Activated naive CD4-positive, alpha-beta T cell treated with anti-CD3 and anti-CD28 coated beads, Interleukin-2, amount 50 U/mL, for 72 hours (primary cell): ENCODE measurements around the gene RARA. TPM values are rescaled to one million over a fixed set of nuclear protein-coding genes. Genes with fewer than 3 reads are reported as not detected.

Experiments
- ATAC-seq, 2 donors: fragments of 150-1000 bp; cut with Tn5 transposase; 2 replicates each; pipeline ENCODE4 v1.10.0; 2021; ENCODE audit warnings: mild to moderate bottlenecking in 2 of 2, moderate library complexity in 2 of 2
- DNase-seq, 2 donors: peaks; one replicate each; pipeline ENCODE4 v3.0.0; 2021 to 2022; ENCODE audit warnings: low spot score in 2 of 2
- H3K27ac Mint-ChIP-seq, 2 donors: one replicate each; pipeline ENCODE4 v1.8.0; 2022; ENCODE audit warnings: mild to moderate bottlenecking in 2 of 2, mixed read lengths in 2 of 2
- H3K36me3 Mint-ChIP-seq, 2 donors: one replicate each; pipeline ENCODE4 v1.8.0; 2022; ENCODE audit warnings: mixed read lengths in 2 of 2
- H3K9me3 Mint-ChIP-seq, 2 donors: one replicate each; pipeline ENCODE4 v1.8.0; 2022; ENCODE audit warnings: mixed read lengths in 2 of 2
- total RNA-seq, 2 donors: library from RNA; stranded (reverse); gene quantifications; one replicate each; pipeline ENCODE4 v1.2.3, GENCODE V29; 2022

RARA gene
- total RNA-seq, 2 donors from 2014 or later, result 21.0 to 23.0 TPM

DNA sequence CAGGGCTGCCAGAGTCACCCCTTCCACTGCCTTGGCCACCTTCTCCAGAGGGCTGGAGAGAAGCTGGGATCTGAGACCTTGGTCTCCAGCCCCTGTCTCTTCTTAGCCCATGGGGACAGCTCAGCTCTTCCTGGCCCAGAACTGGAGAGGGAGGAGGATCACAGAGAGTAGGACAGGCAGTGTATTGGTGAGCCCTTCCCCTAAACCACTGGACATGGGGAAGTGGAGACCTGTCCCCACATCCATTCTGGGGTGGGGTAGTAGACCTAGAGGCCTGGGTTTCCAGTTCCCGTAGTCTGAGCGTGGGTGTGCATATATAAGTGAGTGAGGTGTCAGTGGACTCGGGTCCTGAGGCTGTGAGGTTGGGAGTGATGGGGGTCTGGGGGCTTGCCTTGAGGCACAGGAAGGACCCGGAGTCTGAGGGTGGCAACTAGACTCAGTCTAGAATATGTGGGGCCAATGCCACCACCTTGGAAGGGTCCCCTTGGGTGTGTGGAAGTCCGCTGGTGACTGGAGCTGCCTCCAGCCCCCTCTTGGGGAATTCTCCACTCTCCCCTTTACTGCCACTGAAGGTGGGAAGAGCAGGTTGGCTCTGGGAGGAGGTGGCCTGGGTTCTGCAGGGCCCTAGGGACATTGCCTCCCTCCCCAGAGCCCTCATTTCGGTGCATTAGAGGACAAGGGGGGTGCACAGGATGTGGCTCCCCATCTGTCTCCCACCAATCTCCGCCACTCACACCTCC lies 35.6 kb downstream of the RARA start:
- DNase-seq, result no peak
- Mint-ChIP-seq H3K27ac (no peak overlapping the region), H3K9me3 (no peaks in the 10 kb centered on the region)

DNA sequence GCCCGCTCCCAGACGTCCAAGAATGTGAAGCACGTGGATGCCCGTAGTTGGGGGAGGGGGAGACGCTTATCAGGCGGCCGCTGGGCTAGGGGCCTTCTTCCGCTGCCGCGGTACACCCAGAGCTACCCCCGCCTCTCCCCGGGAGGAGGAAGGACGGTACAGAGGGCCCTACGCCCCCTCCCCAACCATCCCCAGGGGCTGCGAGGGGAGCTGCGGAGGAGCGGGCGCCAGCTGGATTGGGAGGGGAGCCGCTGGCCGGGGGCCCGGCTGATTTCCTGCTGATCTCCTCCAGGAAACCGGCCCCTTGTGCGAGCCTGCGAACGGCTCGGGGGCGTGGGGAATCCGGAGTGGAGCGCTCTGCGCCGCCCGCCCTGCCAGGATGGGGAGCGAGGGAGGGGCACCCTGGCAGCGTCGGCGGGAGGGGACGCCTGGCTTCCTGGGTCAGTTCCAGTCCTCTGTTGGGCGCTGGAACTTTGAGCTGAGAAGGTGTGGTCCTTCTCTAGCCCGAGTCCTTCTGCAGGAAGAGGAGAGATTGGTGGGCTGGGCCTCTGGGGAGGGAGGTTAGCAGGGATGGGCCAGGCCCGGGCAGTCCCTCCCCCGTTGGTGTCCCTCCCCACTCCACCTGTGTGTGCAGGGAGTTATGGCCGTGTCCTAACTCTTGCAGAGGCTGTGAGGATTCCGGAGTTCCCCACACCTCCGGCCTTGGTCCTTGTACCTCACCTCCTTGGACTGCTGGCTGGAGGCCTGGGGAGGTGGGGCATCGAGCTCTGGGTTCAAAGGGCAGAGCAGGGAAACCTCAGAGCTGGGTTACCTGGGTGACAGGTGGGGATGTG lies 36.4 kb downstream of the RARA start:
- ATAC-seq, result peak in 1 of 2 donors; percentile 14
- Mint-ChIP-seq H3K36me3 (peaks cover 0 to 6% of the 10 kb centered on the region in 2 donors), H3K9me3 (no peaks in the 10 kb centered on the region), H3K27ac (no peak overlapping the region)
- DNase-seq, result no peak

More for the DNA sequence above, 35.6 kb downstream of the RARA start:
- no peak for ATAC-seq
- H3K36me3 Mint-ChIP-seq, result peaks cover 0 to 6% of the 10 kb centered on the region in 2 donors

- H3K9me3 Mint-ChIP-seq, result no peaks in the 10 kb centered on the region
- peaks cover 0 to 6% of the 10 kb centered on the region in 2 donors for H3K36me3 Mint-ChIP-seq
- ATAC-seq, result no peak
- peak overlapping the region in 1 of 2 donors; percentile 42 for H3K27ac Mint-ChIP-seq
- DNase-seq, result no peak
Measured at GRCh38 chr17:40345994-40346764, 37.2 kb downstream of the RARA start.

DNA sequence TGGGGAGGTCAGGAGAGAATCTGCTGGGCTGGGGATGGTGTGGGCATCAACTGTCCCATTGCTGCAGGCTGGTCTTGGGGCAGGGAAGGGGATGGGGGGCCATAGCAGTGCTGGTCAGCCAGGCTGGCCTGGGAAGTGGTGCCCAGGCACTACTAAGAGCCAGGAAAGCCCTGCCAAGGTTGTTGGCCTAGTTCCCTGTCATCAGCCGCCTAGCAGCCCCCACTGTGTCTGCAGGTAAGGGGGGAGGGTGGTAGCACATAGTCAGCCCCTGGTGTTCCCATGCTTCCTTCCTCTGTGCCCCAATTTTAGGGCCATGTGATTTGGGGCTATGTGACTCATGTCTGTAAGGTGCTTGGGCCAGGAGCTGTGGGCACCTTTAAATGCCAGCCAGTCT lies 37.8 kb downstream of the RARA start:
- H3K27ac Mint-ChIP-seq, result peak overlapping the region in 1 of 2 donors; percentile 42

GRCh38 chr17:40347319-40348135 lies 38.5 kb downstream of the RARA start:
- no peak for ATAC-seq
- Mint-ChIP-seq H3K27ac (peak overlapping the region in 1 of 2 donors; percentile 42), H3K9me3 (no peaks in the 10 kb centered on the region), H3K36me3 (peaks cover 0 to 6% of the 10 kb centered on the region in 2 donors)
- no peak for DNase-seq

More for the DNA sequence above, 37.8 kb downstream of the RARA start:
- ATAC-seq (peak in 1 of 2 donors; percentile 27), DNase-seq (no peak)
- Mint-ChIP-seq H3K36me3 (peaks cover 0 to 6% of the 10 kb centered on the region in 2 donors), H3K9me3 (no peaks in the 10 kb centered on the region)

DNA sequence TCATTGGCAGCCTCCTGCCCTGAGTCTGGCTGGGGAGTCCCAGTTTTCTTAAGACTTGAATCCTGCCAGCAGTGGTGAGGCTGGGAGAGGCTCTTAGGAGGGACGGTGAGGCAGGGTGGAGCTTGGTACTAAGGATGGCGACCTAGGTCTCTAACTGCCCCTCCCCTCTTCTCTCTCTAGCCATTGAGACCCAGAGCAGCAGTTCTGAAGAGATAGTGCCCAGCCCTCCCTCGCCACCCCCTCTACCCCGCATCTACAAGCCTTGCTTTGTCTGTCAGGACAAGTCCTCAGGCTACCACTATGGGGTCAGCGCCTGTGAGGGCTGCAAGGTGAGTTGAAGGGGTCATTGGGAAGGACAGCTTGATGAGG lies 39.1 kb downstream of the RARA start:
- Mint-ChIP-seq H3K36me3 (peaks cover 0 to 2% of the 10 kb centered on the region in 2 donors), H3K9me3 (no peaks in the 10 kb centered on the region), H3K27ac (no peak overlapping the region)
- ATAC-seq (no peak), DNase-seq (no peak)

GRCh38 chr17:40348562-40349476 lies 39.8 kb downstream of the RARA start:
- DNase-seq, result no peak
- Mint-ChIP-seq H3K36me3 (no peaks in the 10 kb centered on the region), H3K27ac (peak overlapping the region; percentile 0 to 81), H3K9me3 (no peaks in the 10 kb centered on the region)
- no peak for ATAC-seq

- Mint-ChIP-seq H3K36me3 (no peaks in the 10 kb centered on the region), H3K27ac (peak overlapping the region; percentile 0 to 81)
Measured at GRCh38 chr17:40349477-40349894, 40.5 kb downstream of the RARA start.

DNA sequence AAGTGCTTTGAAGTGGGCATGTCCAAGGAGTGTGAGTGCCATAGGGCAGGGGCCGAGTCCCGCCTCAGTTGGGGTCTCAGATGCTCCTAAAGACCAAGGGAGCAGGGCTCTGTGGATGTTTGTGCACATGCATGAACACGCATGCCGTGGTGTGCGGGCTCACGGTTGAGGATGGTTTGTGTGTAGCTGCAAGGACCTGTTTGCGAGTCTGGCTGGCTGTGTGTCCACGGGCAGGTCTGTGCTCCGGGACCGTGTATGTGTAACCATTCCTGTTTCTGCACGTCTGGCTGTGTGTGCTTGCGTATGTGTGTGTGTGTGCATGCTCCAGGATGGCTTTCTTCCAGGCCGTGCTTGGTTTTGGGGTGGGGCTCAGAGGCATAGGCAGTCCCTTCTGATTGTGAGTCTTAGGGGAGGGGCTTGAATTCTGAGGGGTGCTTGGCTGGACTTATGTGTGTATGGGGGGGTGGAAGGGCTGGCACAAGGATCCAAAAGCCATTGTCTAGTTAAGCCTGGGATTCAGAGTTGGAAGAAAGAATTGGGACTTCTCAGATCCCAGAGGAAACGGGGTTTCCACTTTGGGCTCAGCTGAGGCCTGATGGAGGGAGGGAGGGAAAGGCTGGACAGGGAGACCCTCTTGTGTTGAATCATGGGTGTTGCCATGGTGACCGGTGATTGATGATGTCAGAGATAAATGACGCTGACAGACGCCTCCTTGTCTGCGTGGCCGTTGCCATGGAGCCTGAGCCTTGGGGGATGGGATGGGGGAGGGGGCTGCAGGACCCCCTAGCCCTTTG lies 41.1 kb downstream of the RARA start:
- DNase-seq, result no peak
- Mint-ChIP-seq H3K9me3 (no peaks in the 10 kb centered on the region), H3K27ac (peak overlapping the region; percentile 0 to 2), H3K36me3 (no peaks in the 10 kb centered on the region)
- ATAC-seq, result no peak

More at GRCh38 chr17:40349477-40349894, 40.5 kb downstream of the RARA start:
- ATAC-seq (no peak), DNase-seq (no peak)
- H3K9me3 Mint-ChIP-seq, result no peaks in the 10 kb centered on the region

DNA sequence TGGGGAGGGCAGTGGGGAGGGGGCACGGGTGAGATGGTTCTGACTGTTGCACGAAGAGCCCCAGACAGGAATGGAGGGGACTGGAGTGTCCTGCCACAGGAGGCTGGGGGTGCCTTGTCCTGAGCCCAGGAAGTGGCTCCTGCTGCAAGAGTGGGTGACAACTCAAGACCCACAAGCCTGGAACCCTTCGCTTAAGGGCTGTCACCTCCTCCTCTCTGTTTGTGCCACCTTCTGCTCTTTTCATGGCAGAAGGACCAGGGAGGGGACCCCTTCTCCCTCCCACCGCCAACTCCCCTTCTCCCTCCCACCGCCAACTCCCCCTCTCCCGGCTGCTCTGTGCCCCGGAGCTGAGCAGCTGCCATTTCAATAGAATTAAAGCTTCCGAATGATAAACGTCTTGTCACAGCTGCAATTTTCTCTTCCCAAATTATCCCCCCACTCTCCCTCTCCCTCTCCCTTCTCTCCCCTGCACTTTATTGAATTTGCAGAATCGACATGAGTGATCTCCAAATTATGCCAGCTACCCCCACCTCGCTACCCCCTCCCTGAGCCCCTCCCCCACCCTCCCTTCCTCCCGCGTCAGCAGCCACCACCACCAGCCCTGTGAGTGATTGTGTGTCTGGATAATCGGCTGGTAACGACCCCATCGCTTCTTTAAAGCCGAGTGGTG lies 41.8 kb downstream of the RARA start:
- DNase-seq (no peak), ATAC-seq (no peak)
- no peaks in the 10 kb centered on the region for H3K36me3 Mint-ChIP-seq
- H3K27ac Mint-ChIP-seq, result peak overlapping the region; percentile 0 to 10
- H3K9me3 Mint-ChIP-seq, result no peaks in the 10 kb centered on the region

GRCh38 chr17:40351359-40352236 lies 42.6 kb downstream of the RARA start:
- ATAC-seq (no peak), DNase-seq (no peak)
- no peak overlapping the region for H3K27ac Mint-ChIP-seq
- H3K36me3 Mint-ChIP-seq, result no peaks in the 10 kb centered on the region
- no peaks in the 10 kb centered on the region for H3K9me3 Mint-ChIP-seq

- Mint-ChIP-seq H3K9me3 (no peaks in the 10 kb centered on the region), H3K27ac (peak overlapping the region in 1 of 2 donors; percentile 8), H3K36me3 (no peaks in the 10 kb centered on the region)
- ATAC-seq, result no peak
- no peak for DNase-seq
Measured at GRCh38 chr17:40352237-40352778, 43.3 kb downstream of the RARA start.

GRCh38 chr17:40352779-40353394 lies 43.9 kb downstream of the RARA start:
- ATAC-seq (peak in 1 of 2 donors; percentile 49), DNase-seq (no peak)
- H3K27ac Mint-ChIP-seq, result peak overlapping the region in 1 of 2 donors; percentile 8
- H3K36me3 Mint-ChIP-seq, result no peaks in the 10 kb centered on the region
- H3K9me3 Mint-ChIP-seq, result no peaks in the 10 kb centered on the region
